H1 (cell line): Measurements from ENCODE around the gene PGBD5. TPM values are rescaled to one million over a fixed set of nuclear protein-coding genes. Genes with fewer than 3 reads are reported as not detected.

Experiments
- CTCF ChIA-PET: fragments of 300-600 bp; sonication (Branson Sonifier 250); formaldehyde crosslinking; loops from one replicate; lab custom pipeline; 2021; ENCODE audit not compliant: partially characterized antibody; lab: Charles Lee
- POLR2A ChIA-PET: fragments of 300-600 bp; sonication (Branson Sonifier 250); formaldehyde crosslinking; loops from one replicate; lab custom pipeline; 2021; ENCODE audit warnings: inconsistent platforms; ENCODE audit not compliant: partially characterized antibody; lab: Charles Lee
- DNase-seq, 2 experiments: peaks; one replicate each; pipeline versions ENCODE4 v3.0.0 to v3.0.0-alpha.2; 2010 to 2022; ENCODE audit warnings: low spot score in 2 of 2, low read depth in 1 of 2, mixed read lengths in 1 of 2
- FAIRE-seq: peaks from 2 replicates; lab custom pipeline; 2011; peaks lifted over from hg19 to GRCh38; lab: Jason Lieb, UNC
- H2AFZ ChIP-seq: 2 replicates; pipeline ENCODE4 v1.8.1; 2012; ENCODE audit warnings: low read length, inconsistent platforms
- H2AK5ac ChIP-seq: 2 replicates; pipeline ENCODE4 v1.6.1; 2013; ENCODE audit warnings: low read depth, low read length
- H2BK120ac ChIP-seq: replicated peaks from 2 replicates; pipeline ENCODE3; 2013; ENCODE audit warnings: low read depth, low read length, inconsistent platforms
- H2BK12ac ChIP-seq: 2 replicates; pipeline ENCODE4 v1.6.1; 2013; ENCODE audit warnings: low read depth, low read length
- H2BK15ac ChIP-seq: 2 replicates; pipeline ENCODE4 v1.6.1; 2013; ENCODE audit warnings: low read length
- H2BK20ac ChIP-seq: 2 replicates; pipeline ENCODE4 v1.6.1; 2013; ENCODE audit warnings: low read length
- H2BK5ac ChIP-seq: 2 replicates; pipeline ENCODE4 v1.6.1; 2013; ENCODE audit warnings: low read depth, low read length
- H3K14ac ChIP-seq: 2 replicates; pipeline ENCODE4 v1.6.1; 2013; ENCODE audit warnings: inconsistent platforms; ENCODE audit not compliant: insufficient read length
- H3K18ac ChIP-seq: 2 replicates; pipeline ENCODE4 v1.6.1; 2013; ENCODE audit warnings: low read length; ENCODE audit errors: extremely low read depth
- H3K23ac ChIP-seq: 2 replicates; pipeline ENCODE4 v1.6.1; 2013; ENCODE audit warnings: inconsistent platforms; ENCODE audit not compliant: insufficient read length
- H3K23me2 ChIP-seq: 2 replicates; pipeline ENCODE4 v1.6.1; 2013; ENCODE audit warnings: low read depth, low read length
- H3K27ac ChIP-seq: 2 replicates; pipeline ENCODE4 v1.6.1; 2011; ENCODE audit warnings: low read depth, low read length, inconsistent platforms
- H3K27me3 ChIP-seq, 4 experiments: replicated peaks in 1 of 4; 1 replicate in 1 of 4; 2 replicates in 3 of 4; pipeline versions ENCODE4 v1.6.1 to v1.8.1; 2011 to 2013; ENCODE audit warnings: low read length in 3 of 4, mild to moderate bottlenecking in 3 of 4, inconsistent platforms in 2 of 4, mixed read lengths in 2 of 4, moderate library complexity in 1 of 4; ENCODE audit not compliant: control insufficient read depth in 3 of 4, insufficient read depth in 3 of 4; ENCODE audit errors: extremely low read depth in 1 of 4
- H3K36me3 ChIP-seq, 4 experiments: 2 replicates each; pipeline versions ENCODE4 v1.6.1 to v1.8.1; 2011 to 2013; ENCODE audit warnings: mild to moderate bottlenecking in 4 of 4, low read length in 3 of 4, moderate library complexity in 2 of 4, control low read depth in 1 of 4, inconsistent platforms in 1 of 4; ENCODE audit not compliant: insufficient read depth in 4 of 4, control insufficient read depth in 2 of 4
- H3K4ac ChIP-seq: replicated peaks from 2 replicates; pipeline ENCODE3; 2013; ENCODE audit warnings: low read length, low read depth, mixed read lengths, inconsistent platforms; ENCODE audit not compliant: insufficient read length
- H3K4me1 ChIP-seq, 4 experiments: replicated peaks in 1 of 4; 1 replicate in 1 of 4; 2 replicates in 3 of 4; pipeline versions ENCODE4 v1.6.1 to v1.8.1; 2011 to 2013; ENCODE audit warnings: low read length in 3 of 4, inconsistent platforms in 2 of 4, mixed read lengths in 1 of 4; ENCODE audit not compliant: insufficient read depth in 4 of 4, control insufficient read depth in 3 of 4
- H3K4me2 ChIP-seq, 2 experiments: 2 replicates each; pipeline versions ENCODE4 v1.6.1 to v1.8.1; 2011 to 2013; ENCODE audit warnings: low read depth in 2 of 2, low read length in 2 of 2, control low read depth in 1 of 2, inconsistent platforms in 1 of 2, mild to moderate bottlenecking in 1 of 2; ENCODE audit not compliant: insufficient read depth in 1 of 2
- H3K4me3 ChIP-seq, 4 experiments: fragments of 200-600, 300-600 bp in 1 of 4; sonication (generic), shearing (Covaris generic), sonication (Bioruptor Twin) in 1 of 4; 2 replicates each; pipeline versions ENCODE4 v1.5.1 to v1.8.1; 2011 to 2016; ENCODE audit warnings: low read length in 4 of 4, low read depth in 3 of 4, control low read depth in 2 of 4, inconsistent platforms in 2 of 4, mild to moderate bottlenecking in 2 of 4, mixed read lengths in 1 of 4, moderate library complexity in 1 of 4; ENCODE audit not compliant: insufficient read depth in 2 of 4; ENCODE audit errors: extremely low read depth in 1 of 4
- H3K56ac ChIP-seq: replicated peaks from 2 replicates; pipeline ENCODE3; 2013; ENCODE audit warnings: low read depth, mild to moderate bottlenecking, mixed read lengths, low read length, inconsistent platforms; ENCODE audit not compliant: insufficient read length
- H3K79me1 ChIP-seq: 2 replicates; pipeline ENCODE4 v1.6.1; 2013; ENCODE audit warnings: low read depth, low read length, control low read depth
- H3K79me2 ChIP-seq, 2 experiments: 2 replicates each; pipeline versions ENCODE4 v1.6.1 to v1.8.1; 2012 to 2013; ENCODE audit warnings: low read length in 2 of 2, mild to moderate bottlenecking in 2 of 2, inconsistent platforms in 1 of 2; ENCODE audit not compliant: insufficient read depth in 2 of 2, control insufficient read depth in 1 of 2
- H3K9ac ChIP-seq, 4 experiments: replicated peaks in 1 of 4; 1 replicate in 1 of 4; 2 replicates in 3 of 4; pipeline versions ENCODE4 v1.6.1 to v1.8.1; 2011 to 2013; ENCODE audit warnings: low read depth in 3 of 4, low read length in 3 of 4, control low read depth in 2 of 4, mild to moderate bottlenecking in 2 of 4, moderate library complexity in 2 of 4, inconsistent platforms in 1 of 4; ENCODE audit errors: extremely low read depth in 1 of 4
- H3K9me3 ChIP-seq, 2 experiments: 2 replicates each; pipeline versions ENCODE4 v1.6.1 to v1.8.1; 2012 to 2013; ENCODE audit warnings: mild to moderate bottlenecking in 2 of 2, moderate library complexity in 2 of 2, control low read depth in 1 of 2, inconsistent platforms in 1 of 2, low read depth in 1 of 2, low read length in 1 of 2, mixed read lengths in 1 of 2; ENCODE audit not compliant: insufficient read depth in 2 of 2
- H4K20me1 ChIP-seq, 2 experiments: replicated peaks in 1 of 2; 2 replicates each; pipeline versions ENCODE3 to v1.8.1; 2011 to 2013; ENCODE audit warnings: inconsistent platforms in 2 of 2, low read length in 2 of 2, mild to moderate bottlenecking in 1 of 2; ENCODE audit not compliant: insufficient read depth in 2 of 2, control insufficient read depth in 1 of 2
- H4K5ac ChIP-seq: 2 replicates; pipeline ENCODE4 v1.6.1; 2013; ENCODE audit warnings: low read length, low read depth, mixed read lengths, inconsistent platforms; ENCODE audit not compliant: insufficient read length
- H4K8ac ChIP-seq: 2 replicates; pipeline ENCODE4 v1.8.0; 2013; ENCODE audit warnings: mild to moderate bottlenecking, moderate library complexity, low read length, inconsistent platforms; ENCODE audit not compliant: insufficient read depth; ENCODE audit errors: extremely low read depth
- H4K91ac ChIP-seq: replicated peaks from 2 replicates; pipeline ENCODE3; 2013; ENCODE audit warnings: low read length, mixed read lengths, inconsistent platforms; ENCODE audit not compliant: insufficient read length
- HDAC6 ChIP-seq: IDR thresholded peaks from one replicate; pipeline ENCODE4 v1.7.1; 2012; ENCODE audit warnings: low read depth, mild to moderate bottlenecking, inconsistent platforms, low read length, moderate library complexity
- JUN ChIP-seq: IDR thresholded peaks from 2 replicates; pipeline ENCODE4 v1.6.1; 2011; ENCODE audit warnings: low read depth, mild to moderate bottlenecking, improper control_type of control experiment, low read length
- WGBS, 2 experiments: shearing (Covaris generic) in 1 of 2; methylation state at CpG; one replicate each; pipeline versions ENCODE4 v1.1.6 to v1.1.7; 2013 to 2015; ENCODE audit warnings: low lambda C conversion rate in 2 of 2, mixed read lengths in 2 of 2, inconsistent platforms in 1 of 2, low coverage in 1 of 2, missing lambda C conversion rate in 1 of 2; ENCODE audit not compliant: insufficient replicate concordance in 2 of 2, insufficient coverage in 1 of 2, insufficient read length in 1 of 2; ENCODE audit errors: extremely low coverage in 1 of 2, missing lambda C conversion rate in 1 of 2; 5-methylcytosine and 5-hydroxymethylcytosine counted together
- polyA plus RNA-seq, 7 experiments: library from polyadenylated mRNA; depleted of rRNA in 3 of 7; stranded (reverse) in 5 of 7; unstranded in 2 of 7; fragments of >200 nt in 5 of 7; fragments of 200-250 nt in 2 of 7; gene quantifications; 1 replicate in 5 of 7; 2 replicates in 1 of 7; 4 replicates in 1 of 7; pipeline versions ENCODE4 v1.2.1 to v1.2.3, GENCODE V29; 2011 to 2013; ENCODE audit warnings: missing spikeins in 2 of 7, mixed read lengths in 2 of 7
- total RNA-seq: library from RNA; stranded (reverse); fragmentation: NEBNext Ultra II Directional; extraction: Animal tissue kit (Norgen Biotek cat#: 25700); gene quantifications from 2 replicates; pipeline ENCODE4 v1.2.1, GENCODE V29; 2021

The PGBD5 gene
- total and polyA plus RNA-seq, 2 of the 8 experiments (the other 6 are each of a cell fraction or from before 2014, with no cell fraction given): 16.3 to 18.4 TPM

DNA sequence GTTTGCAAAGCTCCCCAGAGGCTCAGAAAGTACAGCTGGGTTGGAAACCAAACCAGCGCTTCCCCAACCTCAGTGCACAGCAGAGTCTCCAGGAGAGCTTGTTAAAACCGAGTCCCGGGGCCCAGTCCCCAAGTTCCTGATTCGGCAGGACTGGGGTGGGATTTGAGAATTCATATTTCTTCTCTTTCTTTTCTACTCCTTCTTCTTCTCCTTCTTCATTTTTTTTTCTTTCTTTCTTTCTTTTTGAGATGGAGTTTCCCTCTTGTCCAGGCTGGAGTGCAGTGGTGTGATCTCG lies 136.8 kb downstream of the PGBD5 start:
- 97% methylated on average over 4 of the region's 5 CpGs; no CpG with 5 or more reads in 1 of the 2 experiments for WGBS, 2 experiments

More for the DNA sequence above, 136.8 kb downstream of the PGBD5 start:
- Histone ChIP-seq H3K9ac (no peak overlapping the region), H3K56ac (no peak overlapping the region), H3K14ac (no peak overlapping the region), H4K5ac (no peak overlapping the region), H4K8ac (no peak overlapping the region), H3K4me3 (no peak overlapping the region), H3K79me1 (no peaks in the 10 kb centered on the region), H3K27me3 (peaks cover 0 to 6% (median 2%) of the 10 kb centered on the region in 4 experiments; a peak in 4 of 7 replicates), H3K9me3 (no peaks in the 10 kb centered on the region), H3K4me1 (peaks cover 0 to 11% (median 5%) of the 10 kb centered on the region in 4 experiments; a peak in 6 of 7 replicates), H2AFZ (no peak overlapping the region), H3K36me3 (no peaks in the 10 kb centered on the region), H2BK120ac (no peak overlapping the region), H2BK12ac (no peak overlapping the region), H3K18ac (no peak overlapping the region), H2BK20ac (no peak overlapping the region), H2BK5ac (no peak overlapping the region), H3K4ac (no peak overlapping the region), H2BK15ac (no peak overlapping the region), H4K20me1 (no peaks in the 10 kb centered on the region), H3K79me2 (no peaks in the 10 kb centered on the region), H3K4me2 (no peak overlapping the region), H3K23me2 (peaks cover 7% of the 10 kb centered on the region; the same call in 1 of the 2 replicates), H4K91ac (no peak overlapping the region), H2AK5ac (no peak overlapping the region), H3K27ac (no peak overlapping the region), H3K23ac (no peak overlapping the region)
- ChIA-PET POLR2A (interaction anchor here (0.7 to 3.8 kb wide), 2 partner anchors 11 to 74 kb away, joined by 3 to 14 read pairs; no protein-coding TSS in a partner anchor), CTCF (interaction anchor here (0.6 to 3.3 kb wide), 5 partner anchors 9 to 353 kb away, joined by 3 to 10 read pairs (median 3); no protein-coding TSS in a partner anchor)
- no peak for TF ChIP-seq HDAC6
- no peak for TF ChIP-seq JUN
- no peak for DNase-seq
- no peak for FAIRE-seq
